Trophoblast cell (in vitro differentiated cells and primary cell): ENCODE data around the gene RBM19.

Experiments used
- DNase-seq, 2 donors: peaks; one replicate each; pipeline ENCODE4 v3.0.0-alpha.2; 2016
- H2AFZ ChIP-seq: 2 replicates; pipeline ENCODE4 v1.6.1; 2013; ENCODE audit warnings: low read length, moderate library complexity, mild to moderate bottlenecking; ENCODE audit not compliant: insufficient read depth, poor library complexity
- H2AK5ac ChIP-seq: 2 replicates; pipeline ENCODE4 v1.6.1; 2013; ENCODE audit warnings: mild to moderate bottlenecking, low read length
- H2BK120ac ChIP-seq: 2 replicates; pipeline ENCODE4 v1.6.1; 2013; ENCODE audit warnings: low read length, mild to moderate bottlenecking, moderate library complexity; ENCODE audit not compliant: insufficient read depth, poor library complexity
- H2BK12ac ChIP-seq: 2 replicates; pipeline ENCODE4 v1.6.1; 2013; ENCODE audit warnings: mild to moderate bottlenecking, low read length, moderate library complexity
- H2BK5ac ChIP-seq: 2 replicates; pipeline ENCODE4 v1.6.1; 2013; ENCODE audit warnings: low read length, low read depth, moderate library complexity, mild to moderate bottlenecking; ENCODE audit not compliant: poor library complexity
- H3K14ac ChIP-seq: 2 replicates; pipeline ENCODE4 v1.6.1; 2013; ENCODE audit warnings: mild to moderate bottlenecking, low read length
- H3K18ac ChIP-seq: 2 replicates; pipeline ENCODE4 v1.6.1; 2013; ENCODE audit warnings: mild to moderate bottlenecking, low read length
- H3K23ac ChIP-seq: 2 replicates; pipeline ENCODE4 v1.6.1; 2013; ENCODE audit warnings: low read length
- H3K27ac ChIP-seq: 2 replicates; pipeline ENCODE4 v1.5.1; 2013; ENCODE audit warnings: low read depth, mild to moderate bottlenecking, inconsistent platforms, low read length, moderate library complexity
- H3K27me3 ChIP-seq: 2 replicates; pipeline ENCODE4 v1.6.1; 2013; ENCODE audit warnings: inconsistent platforms, mild to moderate bottlenecking, low read length, moderate library complexity; ENCODE audit not compliant: insufficient read depth
- H3K36me3 ChIP-seq, 2 experiments: 1 replicate in 1 of 2; 2 replicates in 1 of 2; pipeline ENCODE4 v1.6.1; 2013; ENCODE audit warnings: low read length in 2 of 2, mild to moderate bottlenecking in 2 of 2, moderate library complexity in 1 of 2; ENCODE audit not compliant: insufficient read depth in 2 of 2, control insufficient read depth in 1 of 2
- H3K4ac ChIP-seq: 2 replicates; pipeline ENCODE4 v1.6.1; 2013; ENCODE audit warnings: low read depth, mild to moderate bottlenecking, low read length, moderate library complexity
- H3K4me1 ChIP-seq, 2 experiments: 1 replicate in 1 of 2; 2 replicates in 1 of 2; pipeline ENCODE4 v1.6.1; 2013; ENCODE audit warnings: low read length in 2 of 2, mild to moderate bottlenecking in 2 of 2, moderate library complexity in 1 of 2; ENCODE audit not compliant: insufficient read depth in 2 of 2, control insufficient read depth in 1 of 2
- H3K4me2 ChIP-seq: 2 replicates; pipeline ENCODE4 v1.6.1; 2013; ENCODE audit warnings: inconsistent platforms, mild to moderate bottlenecking, low read length, moderate library complexity
- H3K4me3 ChIP-seq: 2 replicates; pipeline ENCODE4 v1.5.1; 2013; ENCODE audit warnings: mild to moderate bottlenecking, low read depth, low read length, inconsistent platforms
- H3K79me1 ChIP-seq: one replicate; pipeline ENCODE4 v1.6.1; 2013; ENCODE audit warnings: low read length
- H3K79me2 ChIP-seq: 2 replicates; pipeline ENCODE4 v1.6.1; 2013; ENCODE audit warnings: low read length, mild to moderate bottlenecking; ENCODE audit not compliant: control insufficient read depth, insufficient read depth, poor library complexity
- H3K9ac ChIP-seq: 2 replicates; pipeline ENCODE4 v1.6.1; 2013; ENCODE audit warnings: mild to moderate bottlenecking, low read length
- H3K9me3 ChIP-seq: 2 replicates; pipeline ENCODE4 v1.6.1; 2013; ENCODE audit warnings: low read depth, mild to moderate bottlenecking, control low read depth, inconsistent platforms, low read length; ENCODE audit not compliant: insufficient read depth
- H4K12ac ChIP-seq: 2 replicates; pipeline ENCODE4 v1.6.1; 2013; ENCODE audit warnings: low read depth, mild to moderate bottlenecking, low read length, moderate library complexity
- H4K8ac ChIP-seq: 2 replicates; pipeline ENCODE4 v1.6.1; 2013; ENCODE audit warnings: low read depth, mild to moderate bottlenecking, low read length, moderate library complexity
- H4K91ac ChIP-seq: one replicate; pipeline ENCODE4 v1.6.1; 2013; ENCODE audit warnings: low read depth, mild to moderate bottlenecking, low read length, moderate library complexity
- WGBS: extraction: QIAGEN DNeasy Blood & Tissue Kit; methylation state at CpG from one replicate; pipeline ENCODE4 v1.1.7; 2013; ENCODE audit warnings: missing lambda C conversion rate; ENCODE audit not compliant: insufficient read length, insufficient coverage; ENCODE audit errors: extremely low coverage; 5-methylcytosine and 5-hydroxymethylcytosine counted together

RBM19 gene

GRCh38 chr12:113803759-113804140 is 162.4 kb downstream of the RBM19 start:
- Histone ChIP-seq H3K14ac (no peak overlapping the region), H4K12ac (no peak overlapping the region), H3K36me3 (no peaks in the 10 kb centered on the region), H3K79me2 (no peaks in the 10 kb centered on the region), H3K23ac (no peak overlapping the region), H3K27ac (no peak overlapping the region), H3K79me1 (no peaks in the 10 kb centered on the region), H2AK5ac (no peak overlapping the region), H3K27me3 (no peaks in the 10 kb centered on the region), H2BK120ac (no peak overlapping the region), H2BK12ac (no peak overlapping the region), H3K9ac (no peak overlapping the region), H4K91ac (no peak overlapping the region), H2AFZ (no peak overlapping the region), H3K4me3 (no peak overlapping the region), H3K4me1 (no peaks in the 10 kb centered on the region), H3K4ac (no peak overlapping the region), H3K18ac (no peak overlapping the region), H2BK5ac (no peak overlapping the region), H3K9me3 (no peaks in the 10 kb centered on the region), H4K8ac (no peak overlapping the region), H3K4me2 (no peak overlapping the region)
- no CpG with 5 or more reads among the region's 3 CpGs for WGBS
- no peak for DNase-seq

- H3K36me3 ChIP-seq, result no peaks in the 10 kb centered on the region
- no peak overlapping the region for H2AFZ ChIP-seq
- H3K18ac ChIP-seq, result no peak overlapping the region
- no peak overlapping the region for H2BK120ac ChIP-seq
- no peak overlapping the region for H3K9ac ChIP-seq
- H3K4me1 ChIP-seq, result no peaks in the 10 kb centered on the region
- no peak overlapping the region for H3K4ac ChIP-seq
- H3K79me1 ChIP-seq, result no peaks in the 10 kb centered on the region
- no peak overlapping the region for H2AK5ac ChIP-seq
- no peak overlapping the region for H4K91ac ChIP-seq
- no peaks in the 10 kb centered on the region for H3K27me3 ChIP-seq
- H2BK12ac ChIP-seq, result no peak overlapping the region
- no peak overlapping the region for H3K4me3 ChIP-seq
- no peak for DNase-seq
- H4K8ac ChIP-seq, result no peak overlapping the region
- H3K4me2 ChIP-seq, result no peak overlapping the region
- no peaks in the 10 kb centered on the region for H3K9me3 ChIP-seq
- no peaks in the 10 kb centered on the region for H3K79me2 ChIP-seq
- no peak overlapping the region for H2BK5ac ChIP-seq
- no peak overlapping the region for H4K12ac ChIP-seq
- no peak overlapping the region for H3K14ac ChIP-seq
- no peak overlapping the region for H3K27ac ChIP-seq
- no peak overlapping the region for H3K23ac ChIP-seq
- no CpG with 5 or more reads among the region's 22 CpGs for WGBS
Observed at GRCh38 chr12:113802966-113803758, 163.0 kb downstream of the RBM19 start.

GRCh38 chr12:113802000-113802749 is 163.9 kb downstream of the RBM19 start:
- H3K23ac ChIP-seq, result no peak overlapping the region
- no peaks in the 10 kb centered on the region for H3K79me2 ChIP-seq
- H4K91ac ChIP-seq, result no peak overlapping the region
- no peak overlapping the region for H3K4ac ChIP-seq
- no peak for DNase-seq
- H3K27me3 ChIP-seq, result no peaks in the 10 kb centered on the region
- no peak overlapping the region for H3K9ac ChIP-seq
- H4K12ac ChIP-seq, result no peak overlapping the region
- no peaks in the 10 kb centered on the region for H3K4me1 ChIP-seq
- H3K14ac ChIP-seq, result no peak overlapping the region
- H3K36me3 ChIP-seq, result no peaks in the 10 kb centered on the region
- H3K18ac ChIP-seq, result no peak overlapping the region
- H2BK120ac ChIP-seq, result no peak overlapping the region
- no peak overlapping the region for H2AK5ac ChIP-seq
- no peaks in the 10 kb centered on the region for H3K79me1 ChIP-seq
- no peak overlapping the region for H3K27ac ChIP-seq
- H3K4me3 ChIP-seq, result no peak overlapping the region
- no peak overlapping the region for H4K8ac ChIP-seq
- no peaks in the 10 kb centered on the region for H3K9me3 ChIP-seq
- no peak overlapping the region for H2AFZ ChIP-seq
- no peak overlapping the region for H2BK5ac ChIP-seq
- no peak overlapping the region for H2BK12ac ChIP-seq
- no peak overlapping the region for H3K4me2 ChIP-seq
- WGBS, result no CpG with 5 or more reads among the region's 17 CpGs

- Histone ChIP-seq H3K14ac (no peak overlapping the region), H4K8ac (no peak overlapping the region), H2AFZ (no peak overlapping the region), H3K23ac (no peak overlapping the region), H2BK5ac (no peak overlapping the region), H3K18ac (no peak overlapping the region), H3K36me3 (no peaks in the 10 kb centered on the region), H4K12ac (no peak overlapping the region), H4K91ac (no peak overlapping the region), H3K9ac (no peak overlapping the region), H3K4ac (no peak overlapping the region), H3K4me1 (no peaks in the 10 kb centered on the region), H3K79me2 (no peaks in the 10 kb centered on the region), H3K4me3 (no peak overlapping the region), H3K27me3 (no peaks in the 10 kb centered on the region), H3K27ac (no peak overlapping the region), H3K4me2 (no peak overlapping the region), H2BK12ac (no peak overlapping the region), H3K79me1 (no peaks in the 10 kb centered on the region), H2AK5ac (no peak overlapping the region), H2BK120ac (no peak overlapping the region), H3K9me3 (no peaks in the 10 kb centered on the region)
- no CpG with 5 or more reads among the region's 12 CpGs for WGBS
- no peak for DNase-seq
Observed at GRCh38 chr12:113800201-113800600, 165.9 kb downstream of the RBM19 start.
